IPS-15b (cell line): Measurements from ENCODE around the gene PEMT.

Source experiments
- H3K27me3 ChIP-seq: one replicate; pipeline ENCODE4 v1.6.1; 2013; ENCODE audit warnings: low read length; ENCODE audit not compliant: control insufficient read depth, insufficient read depth
- H3K36me3 ChIP-seq: one replicate; pipeline ENCODE4 v1.6.1; 2013; ENCODE audit warnings: low read length; ENCODE audit not compliant: control insufficient read depth, insufficient read depth
- H3K4me1 ChIP-seq: one replicate; pipeline ENCODE4 v1.6.1; 2013; ENCODE audit warnings: mild to moderate bottlenecking, low read length; ENCODE audit not compliant: control insufficient read depth, insufficient read depth
- H3K4me3 ChIP-seq: one replicate; pipeline ENCODE4 v1.5.1; 2013; ENCODE audit warnings: low read depth, low read length
- H3K9ac ChIP-seq: one replicate; pipeline ENCODE4 v1.6.1; 2013; ENCODE audit warnings: low read depth, mild to moderate bottlenecking, low read length
- H3K9me3 ChIP-seq: one replicate; pipeline ENCODE4 v1.6.1; 2013; ENCODE audit warnings: mild to moderate bottlenecking, low read length; ENCODE audit not compliant: control insufficient read depth, insufficient read depth

PEMT gene

DNA sequence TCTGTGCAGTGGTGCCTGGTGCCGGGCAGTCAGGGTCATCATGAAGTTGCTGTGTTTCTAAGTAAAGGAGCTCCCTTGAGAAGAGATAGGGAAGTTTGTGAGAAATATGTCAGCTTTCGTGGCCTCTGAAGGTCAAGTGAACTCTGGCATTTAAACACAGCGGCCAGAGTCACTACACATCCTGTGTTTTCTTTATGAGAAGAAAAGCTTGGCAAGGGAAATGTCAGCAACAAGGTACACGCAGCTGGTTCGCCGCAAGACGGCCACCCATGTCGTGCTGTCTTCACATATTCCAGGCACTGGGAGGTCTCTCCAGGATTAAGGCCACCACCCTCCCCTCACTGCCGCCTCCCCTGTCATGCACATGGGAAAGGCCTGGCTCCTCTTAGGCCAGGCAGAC lies 33.2 kb upstream of the PEMT start:
- Histone ChIP-seq H3K36me3 (no peaks in the 10 kb centered on the region), H3K4me1 (peaks cover 10% of the 10 kb centered on the region), H3K9me3 (no peaks in the 10 kb centered on the region), H3K27me3 (no peaks in the 10 kb centered on the region), H3K9ac (no peak overlapping the region), H3K4me3 (no peak overlapping the region)

DNA sequence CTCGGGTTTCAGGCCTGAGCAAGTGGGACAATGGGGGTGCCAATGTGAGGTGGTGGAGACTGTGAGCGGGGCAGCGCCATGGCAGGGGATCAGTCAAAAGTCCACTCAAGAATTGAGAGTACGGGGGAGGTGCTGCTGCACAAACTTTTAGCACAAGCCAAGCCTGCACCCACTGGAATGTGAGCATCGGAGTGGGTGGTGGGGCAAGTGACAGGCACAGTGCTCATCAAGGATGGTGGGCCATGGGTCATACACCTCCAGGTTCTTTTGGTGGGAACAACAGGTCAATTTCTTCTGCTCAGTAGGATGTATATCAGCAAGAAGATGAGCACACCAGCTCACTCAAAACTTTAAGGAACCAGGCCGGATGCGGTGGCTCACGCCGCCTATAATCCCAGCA lies 32.4 kb upstream of the PEMT start:
- no peak overlapping the region for H3K9ac ChIP-seq
- H3K4me1 ChIP-seq = peaks cover 10% of the 10 kb centered on the region
- no peaks in the 10 kb centered on the region for H3K36me3 ChIP-seq
- no peak overlapping the region for H3K4me3 ChIP-seq
- H3K27me3 ChIP-seq = no peaks in the 10 kb centered on the region
- H3K9me3 ChIP-seq = no peaks in the 10 kb centered on the region

DNA sequence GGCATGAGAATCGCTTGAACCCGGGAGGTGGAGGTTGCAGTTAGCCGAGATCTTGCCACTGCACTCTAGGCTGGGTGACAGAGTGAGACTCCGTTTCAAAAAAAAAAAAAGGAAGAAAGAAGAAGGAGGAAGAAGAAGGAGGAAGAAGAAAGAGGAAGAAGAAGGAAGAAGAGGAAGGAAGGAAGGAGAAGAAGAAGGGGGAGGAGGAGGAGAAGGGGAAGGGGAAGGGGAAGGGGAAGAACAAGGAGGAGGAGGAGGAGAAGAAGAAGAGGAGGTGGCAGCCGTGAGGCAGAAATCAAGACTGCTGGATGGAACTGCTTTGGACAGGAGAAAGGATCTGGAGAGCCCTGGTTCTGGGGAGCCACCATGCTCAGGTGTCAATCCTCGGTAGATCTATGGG lies 29.7 kb upstream of the PEMT start:
- peaks cover 4% of the 10 kb centered on the region for H3K4me1 ChIP-seq
- H3K27me3 ChIP-seq = no peaks in the 10 kb centered on the region
- H3K36me3 ChIP-seq = no peaks in the 10 kb centered on the region
- no peaks in the 10 kb centered on the region for H3K9me3 ChIP-seq
- H3K9ac ChIP-seq = no peak overlapping the region
- H3K4me3 ChIP-seq = no peak overlapping the region

DNA sequence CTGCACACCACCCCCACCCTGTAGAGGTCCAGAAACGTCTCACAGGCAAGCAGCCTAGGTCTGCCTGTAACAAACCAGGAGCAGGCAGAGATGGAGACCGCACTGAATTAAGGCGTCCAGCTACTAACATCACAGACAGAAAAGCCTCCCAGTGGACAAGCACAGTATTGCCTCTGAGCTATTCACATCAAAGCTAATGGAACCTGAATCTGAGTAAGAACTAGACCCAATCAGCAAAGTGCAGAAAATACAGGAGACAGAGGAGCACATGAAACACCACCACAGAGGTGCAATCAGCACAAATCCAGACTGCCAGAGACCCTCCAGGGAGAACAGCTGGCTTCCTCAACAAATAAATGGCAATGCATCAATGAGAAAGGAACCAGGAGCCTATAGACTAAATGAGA lies 22.2 kb upstream of the PEMT start:
- Histone ChIP-seq H3K9ac (no peak overlapping the region), H3K9me3 (no peaks in the 10 kb centered on the region), H3K36me3 (no peaks in the 10 kb centered on the region), H3K4me1 (peaks cover 11% of the 10 kb centered on the region), H3K4me3 (no peak overlapping the region), H3K27me3 (no peaks in the 10 kb centered on the region)

DNA sequence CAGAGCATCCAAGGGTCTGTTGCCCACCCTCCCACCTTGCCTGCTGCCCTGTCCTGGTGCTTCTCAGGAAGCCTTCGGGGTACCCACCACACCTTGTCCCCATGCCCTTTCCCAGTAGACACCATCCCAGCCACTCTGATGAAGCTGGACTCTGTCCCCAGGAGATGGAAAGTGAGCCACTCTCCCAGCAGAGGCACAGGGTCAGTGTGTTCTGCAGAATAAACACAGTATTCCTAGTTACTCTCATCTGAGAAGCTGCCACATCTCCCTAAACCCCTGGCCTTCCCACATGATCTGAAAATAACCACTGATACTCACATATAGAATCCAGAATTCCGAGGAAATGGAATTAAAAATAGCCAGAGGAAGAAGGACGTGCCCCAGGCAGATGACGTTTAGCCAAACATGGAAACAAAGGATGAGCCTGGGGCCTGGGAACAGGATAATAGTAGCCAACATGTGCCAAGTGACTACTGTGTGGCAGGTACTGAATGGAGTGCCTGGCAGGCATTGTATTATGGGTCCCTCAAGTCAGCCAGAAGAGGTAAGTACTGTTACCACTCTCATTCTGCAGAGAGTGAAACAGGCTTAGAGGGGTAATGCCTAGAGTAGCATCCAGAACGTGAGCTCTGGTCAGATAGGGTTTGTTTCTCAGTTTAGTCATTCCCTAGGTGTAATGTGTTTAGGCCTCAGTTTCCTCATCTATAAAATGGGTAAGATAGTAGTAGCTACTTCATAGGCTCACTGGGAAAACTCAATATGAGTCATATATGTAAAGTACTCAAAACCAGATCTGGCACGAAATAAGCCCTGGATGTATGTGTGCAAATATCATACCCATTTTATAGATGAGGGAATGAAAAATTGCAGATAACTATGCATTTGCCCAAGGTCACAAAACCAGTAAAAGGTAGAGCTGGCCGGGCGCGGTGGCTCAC lies 20.8 kb upstream of the PEMT start:
- H3K36me3 ChIP-seq = no peaks in the 10 kb centered on the region
- H3K4me1 ChIP-seq = peaks cover 11% of the 10 kb centered on the region
- H3K9me3 ChIP-seq = no peaks in the 10 kb centered on the region
- no peak overlapping the region for H3K9ac ChIP-seq
- no peak overlapping the region for H3K4me3 ChIP-seq
- no peaks in the 10 kb centered on the region for H3K27me3 ChIP-seq

DNA sequence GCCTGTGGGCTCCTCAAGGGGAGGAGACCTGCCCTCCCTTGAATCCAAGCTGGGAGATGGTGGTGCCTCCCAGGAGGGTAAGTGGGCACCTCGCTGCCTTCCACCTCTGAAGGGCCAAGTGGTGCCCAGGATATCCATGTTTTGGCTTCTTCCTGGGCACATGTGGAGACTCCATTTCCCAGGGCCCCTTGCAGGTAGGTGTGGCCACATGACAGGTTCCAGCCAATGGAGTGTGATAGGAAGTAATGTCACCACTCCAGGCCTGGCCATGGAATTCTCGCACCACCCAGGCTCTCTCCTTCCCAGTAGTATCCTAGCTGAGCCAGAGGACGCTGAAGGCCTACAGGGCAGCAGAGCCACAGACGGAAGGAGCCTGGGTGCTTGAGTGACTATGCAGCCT lies 17.6 kb upstream of the PEMT start:
- H3K4me1 ChIP-seq = peaks cover 11% of the 10 kb centered on the region
- no peaks in the 10 kb centered on the region for H3K36me3 ChIP-seq
- no peak overlapping the region for H3K9ac ChIP-seq
- H3K27me3 ChIP-seq = no peaks in the 10 kb centered on the region
- H3K9me3 ChIP-seq = no peaks in the 10 kb centered on the region
- H3K4me3 ChIP-seq = no peak overlapping the region

DNA sequence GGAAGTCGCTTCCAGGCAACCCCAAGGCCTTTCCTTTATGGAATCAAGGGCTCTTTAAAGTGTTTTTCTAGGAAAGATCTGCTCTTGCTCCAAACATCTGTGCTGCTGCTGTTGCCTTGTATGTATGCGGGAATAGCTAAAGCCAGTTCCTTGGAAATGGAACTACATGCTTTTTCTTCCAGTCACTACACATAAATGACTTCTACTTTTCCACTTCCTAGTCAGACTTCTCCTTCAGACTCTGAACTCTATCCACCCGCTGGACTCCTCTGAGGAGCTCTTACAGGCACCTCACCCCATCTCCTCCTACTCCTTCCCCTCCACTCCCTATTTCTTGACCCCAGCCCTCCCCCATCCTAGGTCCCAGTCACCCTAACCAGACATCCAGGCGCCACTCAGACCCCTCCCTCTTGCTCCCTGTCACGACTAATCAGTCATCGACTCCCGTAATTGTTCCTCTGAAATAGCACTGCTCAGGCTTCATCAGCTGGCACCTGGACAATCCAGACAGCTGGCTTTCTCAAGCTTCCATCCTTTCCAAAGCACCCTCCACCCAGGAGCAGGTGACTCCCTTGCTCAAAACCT lies 15.0 kb upstream of the PEMT start:
- Histone ChIP-seq H3K9ac (no peak overlapping the region), H3K4me3 (no peak overlapping the region), H3K27me3 (no peaks in the 10 kb centered on the region), H3K9me3 (no peaks in the 10 kb centered on the region), H3K4me1 (peaks cover 5% of the 10 kb centered on the region), H3K36me3 (no peaks in the 10 kb centered on the region)

DNA sequence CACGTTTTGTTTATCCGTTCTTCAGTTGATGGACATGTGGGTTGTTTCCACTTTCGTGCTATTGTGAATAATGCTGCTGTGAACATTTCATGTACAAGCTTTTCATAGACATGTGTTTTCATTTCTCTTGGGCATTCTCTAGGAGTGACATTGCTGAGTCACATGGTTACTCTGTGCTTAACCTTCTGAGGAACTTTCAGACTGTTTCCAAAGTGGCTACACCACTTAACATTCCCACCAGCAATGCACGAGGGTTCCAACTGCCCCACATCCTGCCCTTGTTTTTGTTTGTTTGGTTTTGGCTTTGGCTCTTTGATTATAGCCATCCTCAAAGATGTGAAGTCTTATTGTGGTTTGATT lies 14.2 kb upstream of the PEMT start:
- Histone ChIP-seq H3K9ac (no peak overlapping the region), H3K36me3 (no peaks in the 10 kb centered on the region), H3K4me3 (no peak overlapping the region), H3K27me3 (no peaks in the 10 kb centered on the region), H3K4me1 (peaks cover 5% of the 10 kb centered on the region), H3K9me3 (no peaks in the 10 kb centered on the region)

DNA sequence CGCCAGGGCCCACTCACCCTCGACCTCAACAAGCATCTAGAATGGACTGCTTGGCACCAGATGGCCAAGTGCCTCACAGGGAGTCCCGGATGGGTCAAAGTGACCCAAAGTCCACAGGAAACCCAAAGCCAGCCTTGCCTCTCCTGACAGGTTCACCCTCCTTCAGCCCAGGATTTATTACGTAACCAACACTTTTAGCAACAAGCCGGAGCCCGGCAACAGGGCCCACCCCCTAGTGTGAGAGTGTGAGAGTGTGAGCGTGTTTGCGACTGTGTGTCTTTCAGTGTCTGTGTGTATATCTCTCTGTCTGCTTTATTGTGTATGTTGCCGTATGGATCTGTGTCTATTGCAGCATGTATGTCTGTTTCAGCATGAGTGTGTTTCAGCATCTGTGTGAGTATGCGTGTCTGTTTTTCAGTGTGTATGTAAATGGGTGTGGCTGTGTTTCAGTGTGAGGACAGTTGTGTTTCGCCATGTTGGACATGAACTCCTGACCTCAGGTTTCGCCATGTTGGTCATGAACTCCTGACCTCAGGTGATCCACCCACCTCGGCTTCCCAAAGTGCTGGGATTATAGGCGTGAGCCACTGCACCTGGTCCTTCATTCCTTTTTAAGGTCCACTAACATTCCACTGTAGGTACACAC lies 13.7 kb upstream of the PEMT start:
- Histone ChIP-seq H3K9me3 (no peaks in the 10 kb centered on the region), H3K27me3 (no peaks in the 10 kb centered on the region), H3K4me1 (peaks cover 2% of the 10 kb centered on the region), H3K4me3 (no peak overlapping the region), H3K36me3 (no peaks in the 10 kb centered on the region), H3K9ac (no peak overlapping the region)

DNA sequence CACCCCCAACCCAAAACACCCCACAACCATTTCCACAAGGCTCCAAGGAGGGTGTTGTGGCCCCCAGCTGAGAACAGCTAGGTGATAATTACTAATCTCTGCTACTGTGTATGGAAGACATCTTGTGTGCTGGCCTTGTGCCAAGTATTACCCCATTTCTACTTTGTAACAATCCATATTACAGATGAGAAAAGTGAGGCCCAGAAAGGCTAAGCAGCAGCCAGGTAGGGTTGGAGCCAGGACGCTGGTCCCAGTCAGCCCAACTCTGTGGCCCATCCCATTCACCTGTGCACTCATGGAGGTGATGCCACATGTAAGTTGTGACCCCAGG lies 12.4 kb upstream of the PEMT start:
- H3K27me3 ChIP-seq = no peaks in the 10 kb centered on the region
- no peak overlapping the region for H3K9ac ChIP-seq
- H3K9me3 ChIP-seq = no peaks in the 10 kb centered on the region
- no peaks in the 10 kb centered on the region for H3K36me3 ChIP-seq
- no peak overlapping the region for H3K4me3 ChIP-seq
- H3K4me1 ChIP-seq = peaks cover 2% of the 10 kb centered on the region

DNA sequence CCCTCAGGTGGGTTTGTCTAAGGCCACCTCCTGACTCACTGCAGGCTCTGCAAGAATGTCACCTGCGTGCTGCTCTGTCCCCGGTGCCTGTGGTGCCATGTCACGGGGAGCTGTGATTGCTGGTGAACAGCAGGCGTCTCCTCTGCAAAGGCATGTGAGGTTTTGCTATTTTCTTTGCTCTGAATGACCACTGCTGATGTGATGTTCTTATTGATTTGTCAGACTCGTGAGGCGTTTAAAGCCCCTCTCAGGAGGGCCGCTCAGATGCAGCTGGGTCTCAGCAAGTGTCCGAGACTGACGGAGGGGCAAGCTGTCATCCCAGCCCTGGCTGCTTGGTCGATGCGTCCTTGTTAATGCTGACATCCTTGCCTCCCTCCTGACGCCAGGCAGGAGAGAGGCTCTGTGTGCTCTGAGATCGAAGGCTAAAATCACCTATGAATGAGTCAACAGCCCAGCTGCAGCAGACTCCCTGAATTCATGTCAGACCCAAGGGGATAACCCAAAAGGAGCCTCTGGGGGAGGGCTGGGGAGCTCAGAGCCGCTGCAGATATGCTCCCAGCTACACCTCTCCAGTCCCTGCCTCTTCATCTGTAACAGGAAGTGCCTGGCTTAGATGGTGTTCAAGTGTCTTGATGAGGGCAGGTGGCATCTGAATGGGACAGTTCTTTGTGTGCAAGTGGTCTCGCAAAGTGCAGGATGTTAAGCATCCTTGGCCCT lies 11.8 kb upstream of the PEMT start:
- no peaks in the 10 kb centered on the region for H3K9me3 ChIP-seq

More for the DNA sequence above, 11.8 kb upstream of the PEMT start:
- Histone ChIP-seq H3K9ac (no peak overlapping the region), H3K36me3 (no peaks in the 10 kb centered on the region), H3K27me3 (no peaks in the 10 kb centered on the region), H3K4me3 (no peak overlapping the region), H3K4me1 (peaks cover 2% of the 10 kb centered on the region)
